Caco-2 (cell line): Measurements from ENCODE around the gene PPA2. TPM values are rescaled to one million over a fixed set of nuclear protein-coding genes. Genes with fewer than 3 reads are reported as not detected.

ENCODE experiments used
- BruUV-seq: library from RNA; stranded (reverse); fragments of 400-500 nt; replicated peaks from 2 replicates; lab custom pipeline; 2021; lab: Mats Ljungman, UMichigan
- CTCF ChIA-PET: fragments of 300-600 bp; sonication (Branson Sonifier 250); formaldehyde crosslinking; loops from one replicate; lab custom pipeline; 2022; ENCODE audit warnings: antibody characterized with exemption; lab: Charles Lee
- POLR2A ChIA-PET: fragments of 300-600 bp; sonication (Branson Sonifier 250); formaldehyde crosslinking; loops from one replicate; lab custom pipeline; 2022; ENCODE audit warnings: antibody characterized with exemption; lab: Charles Lee
- DNase-seq, 2 experiments: peaks; one replicate each; pipeline versions ENCODE4 v3.0.0 to v3.0.0-alpha.2; 2020 to 2022
- H3K27me3 ChIP-seq: replicated peaks from 2 replicates; pipeline ENCODE4 v1.6.0; 2011; ENCODE audit warnings: low read length; ENCODE audit not compliant: control insufficient read depth, insufficient read depth
- H3K36me3 ChIP-seq: 2 replicates; pipeline ENCODE4 v1.5.1; 2011; ENCODE audit warnings: low read length; ENCODE audit not compliant: control insufficient read depth, insufficient read depth
- H3K4me1 ChIP-seq: fragments of 250-450 bp; sonication (Bioruptor Pico); 2 replicates; pipeline ENCODE4 v1.5.1; 2020; ENCODE audit warnings: mild to moderate bottlenecking
- H3K4me3 ChIP-seq: 2 replicates; pipeline ENCODE4 v1.5.1; 2011; ENCODE audit warnings: low read depth, mild to moderate bottlenecking, control low read depth, low read length
- H3K9me3 ChIP-seq: fragments of 250-450 bp; sonication (Bioruptor Pico); 2 replicates; pipeline ENCODE4 v1.5.1; 2020; ENCODE audit warnings: mild to moderate bottlenecking, moderate library complexity
- H3K27ac Mint-ChIP-seq: one replicate; pipeline ENCODE4 v1.8.0; 2022; ENCODE audit warnings: mixed read lengths; ENCODE audit not compliant: unreplicated experiment
- H3K27me3 Mint-ChIP-seq: one replicate; pipeline ENCODE4 v1.8.0; 2022; ENCODE audit warnings: mixed read lengths; ENCODE audit not compliant: insufficient read depth, unreplicated experiment
- H3K36me3 Mint-ChIP-seq: one replicate; pipeline ENCODE4 v1.8.0; 2022; ENCODE audit warnings: mild to moderate bottlenecking, mixed read lengths; ENCODE audit not compliant: insufficient read depth, unreplicated experiment
- H3K4me1 Mint-ChIP-seq: one replicate; pipeline ENCODE4 v1.8.0; 2022; ENCODE audit warnings: low read depth, mixed read lengths; ENCODE audit not compliant: unreplicated experiment
- H3K4me3 Mint-ChIP-seq: one replicate; pipeline ENCODE4 v1.8.0; 2022; ENCODE audit warnings: mild to moderate bottlenecking, moderate library complexity, mixed read lengths; ENCODE audit not compliant: unreplicated experiment
- H3K9me3 Mint-ChIP-seq: one replicate; pipeline ENCODE4 v1.8.0; 2022; ENCODE audit warnings: mixed read lengths; ENCODE audit not compliant: unreplicated experiment
- intact Hi-C: fragments of 100-400 bp; cut with micrococcal nuclease; formaldehyde crosslinking; loops from one replicate; pipeline ENCODE4 v1.10.0; 2022; ENCODE audit not compliant: unreplicated experiment
- total RNA-seq: library from RNA; stranded (reverse); gene quantifications from 2 replicates; pipeline ENCODE4 v1.2.3, GENCODE V29; 2022
- TF ChIP-seq, protein P1 (sequence below), 2 experiments: fragments of 200-600 bp in 1 of 2; IDR thresholded peaks; 1 replicate in 1 of 2; 2 replicates in 1 of 2; pipeline versions ENCODE4 v1.5.1 to v1.8.0; 2011 to 2022; ENCODE audit warnings: antibody characterized with exemption in 1 of 2, control low read depth in 1 of 2, inconsistent platforms in 1 of 2, low read depth in 1 of 2, low read length in 1 of 2, mild to moderate bottlenecking in 1 of 2, moderate library complexity in 1 of 2; ENCODE audit not compliant: insufficient read depth in 1 of 2, severe bottlenecking in 1 of 2, unreplicated experiment in 1 of 2

PPA2 gene
- total RNA-seq, 1 experiment from 2014 or later, result 85.4 TPM

DNA sequence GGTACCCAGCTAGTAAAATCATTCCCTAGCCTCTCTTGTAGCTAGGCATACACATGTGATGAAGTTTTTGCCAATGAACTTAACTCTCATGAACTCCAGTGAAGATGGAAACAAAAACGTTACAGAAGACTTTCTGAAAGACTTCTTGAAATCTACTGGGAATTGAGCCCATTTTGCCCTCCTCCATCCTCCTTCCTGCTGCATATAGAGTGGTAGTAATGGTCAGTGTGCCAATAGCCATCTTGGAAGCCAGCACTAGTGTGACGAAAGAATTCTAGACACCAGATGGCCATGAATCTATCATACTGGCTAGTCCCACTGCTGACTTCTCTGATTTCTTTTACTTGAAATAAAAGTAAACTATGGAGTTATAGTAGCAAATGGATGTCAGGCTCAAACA, 30.9 kb upstream of the PPA2 start:
- CTCF ChIA-PET, result no interaction called here

DNA sequence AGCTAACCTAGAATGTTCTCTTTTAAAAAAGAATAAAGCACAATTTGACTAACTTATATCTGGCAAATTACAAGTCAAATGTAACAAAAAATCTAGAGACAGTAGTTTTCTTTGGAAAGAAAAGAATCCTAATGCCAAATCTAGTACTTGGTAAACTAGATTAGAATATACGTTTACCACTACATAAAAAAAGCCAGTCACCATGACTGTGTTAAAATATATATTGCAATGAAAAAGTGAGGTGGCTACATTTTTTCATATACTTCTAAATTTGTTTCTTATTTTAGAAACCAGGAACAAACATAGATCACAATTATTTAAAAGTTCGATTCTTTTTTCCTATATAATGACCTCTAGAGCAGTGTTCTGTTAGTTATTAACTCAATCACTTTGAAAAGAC, 29.6 kb upstream of the PPA2 start:
- H3K4me3 ChIP-seq, result no peak overlapping the region
- Mint-ChIP-seq H3K4me3 (no peak overlapping the region), H3K9me3 (no peaks in the 10 kb centered on the region), H3K4me1 (no peaks in the 10 kb centered on the region), H3K27ac (no peak overlapping the region), H3K36me3 (no peaks in the 10 kb centered on the region), H3K27me3 (no peaks in the 10 kb centered on the region)
- TF ChIP-seq, protein P1, sequence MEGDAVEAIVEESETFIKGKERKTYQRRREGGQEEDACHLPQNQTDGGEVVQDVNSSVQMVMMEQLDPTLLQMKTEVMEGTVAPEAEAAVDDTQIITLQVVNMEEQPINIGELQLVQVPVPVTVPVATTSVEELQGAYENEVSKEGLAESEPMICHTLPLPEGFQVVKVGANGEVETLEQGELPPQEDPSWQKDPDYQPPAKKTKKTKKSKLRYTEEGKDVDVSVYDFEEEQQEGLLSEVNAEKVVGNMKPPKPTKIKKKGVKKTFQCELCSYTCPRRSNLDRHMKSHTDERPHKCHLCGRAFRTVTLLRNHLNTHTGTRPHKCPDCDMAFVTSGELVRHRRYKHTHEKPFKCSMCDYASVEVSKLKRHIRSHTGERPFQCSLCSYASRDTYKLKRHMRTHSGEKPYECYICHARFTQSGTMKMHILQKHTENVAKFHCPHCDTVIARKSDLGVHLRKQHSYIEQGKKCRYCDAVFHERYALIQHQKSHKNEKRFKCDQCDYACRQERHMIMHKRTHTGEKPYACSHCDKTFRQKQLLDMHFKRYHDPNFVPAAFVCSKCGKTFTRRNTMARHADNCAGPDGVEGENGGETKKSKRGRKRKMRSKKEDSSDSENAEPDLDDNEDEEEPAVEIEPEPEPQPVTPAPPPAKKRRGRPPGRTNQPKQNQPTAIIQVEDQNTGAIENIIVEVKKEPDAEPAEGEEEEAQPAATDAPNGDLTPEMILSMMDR (IDR thresholded peaks at IDR 0.05; ENCODE audit: insufficient read depth in 1 of 2, low read depth in 1 of 2, low read length in 1 of 2, severe bottlenecking in 1 of 2, unreplicated experiment in 1 of 2), result no peak
- no peaks in the 10 kb centered on the region for H3K36me3 ChIP-seq
- POLR2A ChIA-PET, result no interaction called here
- intact Hi-C loops, result no loop called here
- BruUV-seq, result no TSS peak
- no peaks in the 10 kb centered on the region for H3K4me1 ChIP-seq
- CTCF ChIA-PET, result no interaction called here
- H3K9me3 ChIP-seq, result no peaks in the 10 kb centered on the region
- H3K27me3 ChIP-seq, result no peaks in the 10 kb centered on the region; the same call in 1 of the 2 replicates
- no peak for DNase-seq

More for the DNA sequence above, 30.9 kb upstream of the PPA2 start:
- Mint-ChIP-seq H3K4me1 (no peaks in the 10 kb centered on the region), H3K36me3 (no peaks in the 10 kb centered on the region), H3K4me3 (no peak overlapping the region), H3K27ac (no peak overlapping the region), H3K9me3 (no peaks in the 10 kb centered on the region), H3K27me3 (no peaks in the 10 kb centered on the region)
- no peaks in the 10 kb centered on the region for H3K9me3 ChIP-seq
- H3K36me3 ChIP-seq, result no peaks in the 10 kb centered on the region
- H3K4me3 ChIP-seq, result no peak overlapping the region
- H3K4me1 ChIP-seq, result no peaks in the 10 kb centered on the region
- no TSS peak for BruUV-seq
- intact Hi-C loops, result no loop called here
- no peak for DNase-seq
- TF ChIP-seq, protein P1 (IDR thresholded peaks at IDR 0.05; ENCODE audit: insufficient read depth in 1 of 2, low read depth in 1 of 2, low read length in 1 of 2, severe bottlenecking in 1 of 2, unreplicated experiment in 1 of 2), result no peak
- no peaks in the 10 kb centered on the region; the same call in 1 of the 2 replicates for H3K27me3 ChIP-seq
- POLR2A ChIA-PET, result no interaction called here

DNA sequence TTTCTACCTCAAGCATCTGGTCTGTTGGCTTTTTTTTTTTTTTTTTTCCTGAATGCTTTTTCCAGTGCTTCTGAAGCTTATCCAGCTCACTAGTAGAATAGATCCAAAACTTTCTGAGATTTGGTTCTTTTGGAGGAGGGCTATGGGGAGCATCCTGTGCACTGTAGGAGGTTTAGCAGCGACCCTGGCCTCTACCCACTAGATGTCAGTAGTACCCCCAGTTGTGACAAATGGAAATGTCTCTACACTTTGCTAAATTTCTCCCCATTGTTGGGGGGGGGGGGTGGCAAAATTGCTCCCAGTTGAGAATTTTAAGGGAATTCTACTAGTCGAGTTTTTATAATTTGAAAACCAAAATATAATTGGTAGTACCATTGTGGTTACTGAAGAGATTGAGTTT, 23.0 kb upstream of the PPA2 start:
- no peak overlapping the region for H3K27ac Mint-ChIP-seq

More for the DNA sequence above, 23.0 kb upstream of the PPA2 start:
- intact Hi-C loops, result loop anchor here (1.0 kb wide), 2 partner anchors 169 to 218 kb away; no protein-coding TSS in a partner anchor
- no peak overlapping the region for H3K4me3 Mint-ChIP-seq
- no peak overlapping the region for H3K4me3 ChIP-seq
- ChIA-PET CTCF (interaction anchor here (0.7 to 1.5 kb wide), 2 partner anchors 170 to 222 kb away, joined by 3 read pairs; no protein-coding TSS in a partner anchor), POLR2A (no interaction called here)
- TF ChIP-seq, protein P1 (IDR thresholded peaks at IDR 0.05; ENCODE audit: insufficient read depth in 1 of 2, low read depth in 1 of 2, low read length in 1 of 2, severe bottlenecking in 1 of 2, unreplicated experiment in 1 of 2), result peak; percentile 32 to 57
- H3K9me3 ChIP-seq, result no peaks in the 10 kb centered on the region
- H3K27me3 Mint-ChIP-seq, result no peaks in the 10 kb centered on the region
- peaks cover 10% of the 10 kb centered on the region for H3K9me3 Mint-ChIP-seq
- no peaks in the 10 kb centered on the region for H3K36me3 ChIP-seq
- no TSS peak for BruUV-seq
- no peaks in the 10 kb centered on the region for H3K36me3 Mint-ChIP-seq
- DNase-seq, result peak in 1 of 2 experiments; percentile 24
- H3K27me3 ChIP-seq, result no peaks in the 10 kb centered on the region
- no peaks in the 10 kb centered on the region for H3K4me1 ChIP-seq
- no peaks in the 10 kb centered on the region for H3K4me1 Mint-ChIP-seq
